ENCODE measurements around the gene EMP2.
A peak's percentile ranks its signal among the peaks of the same experiment; 100 is the strongest.
"Not testable (repeated sequence)": the region's sequence is repeated elsewhere in the genome, so short reads cannot be mapped to it uniquely, and the experiment has no call there.

Gene EMP2

DNA sequence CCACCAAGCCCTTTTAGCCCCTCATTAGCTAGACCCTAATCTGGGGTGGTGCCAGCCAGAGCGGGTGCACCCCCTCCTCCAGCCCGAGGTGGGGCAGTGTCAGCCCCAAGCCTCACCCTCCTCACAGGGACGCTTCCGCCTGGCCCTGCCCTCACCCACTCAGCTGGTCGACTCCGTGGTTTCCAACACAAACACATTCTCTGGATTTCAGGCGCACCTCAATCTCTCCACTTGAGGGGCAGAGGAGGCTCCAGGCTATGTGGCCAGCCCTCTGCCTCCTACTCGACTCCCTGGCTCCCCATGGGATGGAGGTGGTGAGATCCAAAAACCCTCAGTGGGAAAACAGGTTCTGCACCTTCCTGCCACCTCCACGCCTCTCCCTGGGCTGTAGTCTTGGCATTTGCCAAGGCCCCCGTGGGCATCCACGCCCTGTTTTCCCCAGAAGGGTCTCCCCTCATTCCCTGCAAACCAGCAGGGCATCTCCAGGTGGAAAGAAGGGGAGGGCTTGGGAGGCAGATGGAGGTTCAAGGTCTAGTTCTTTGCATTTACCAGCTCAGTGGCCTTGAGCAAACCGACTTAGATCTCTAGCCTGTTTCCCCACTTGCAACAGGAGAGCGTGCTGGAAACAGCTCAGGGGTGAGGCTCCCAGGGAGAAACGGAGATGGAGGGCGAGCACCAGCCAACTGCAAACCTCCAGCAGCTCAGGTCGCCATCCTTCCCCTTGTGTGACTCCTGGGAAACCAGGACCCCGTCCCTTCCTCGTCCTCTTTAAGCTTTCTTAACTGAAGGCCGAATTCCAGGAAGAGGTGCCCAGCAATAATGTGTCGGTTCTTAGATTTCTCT is 1.7 kb downstream of the EMP2 start:
- DNase-seq (ENCODE audit: low read depth, low spot score) = no peak

GRCh38 chr16:10577305-10578202 is 2.8 kb downstream of the EMP2 start:
- DNase-seq (ENCODE audit: low read depth, low spot score) = peak; percentile 66

- peak; percentile 49 for DNase-seq (ENCODE audit: low read depth, low spot score)
Measured at GRCh38 chr16:10576390-10577304, 3.8 kb downstream of the EMP2 start.

DNA sequence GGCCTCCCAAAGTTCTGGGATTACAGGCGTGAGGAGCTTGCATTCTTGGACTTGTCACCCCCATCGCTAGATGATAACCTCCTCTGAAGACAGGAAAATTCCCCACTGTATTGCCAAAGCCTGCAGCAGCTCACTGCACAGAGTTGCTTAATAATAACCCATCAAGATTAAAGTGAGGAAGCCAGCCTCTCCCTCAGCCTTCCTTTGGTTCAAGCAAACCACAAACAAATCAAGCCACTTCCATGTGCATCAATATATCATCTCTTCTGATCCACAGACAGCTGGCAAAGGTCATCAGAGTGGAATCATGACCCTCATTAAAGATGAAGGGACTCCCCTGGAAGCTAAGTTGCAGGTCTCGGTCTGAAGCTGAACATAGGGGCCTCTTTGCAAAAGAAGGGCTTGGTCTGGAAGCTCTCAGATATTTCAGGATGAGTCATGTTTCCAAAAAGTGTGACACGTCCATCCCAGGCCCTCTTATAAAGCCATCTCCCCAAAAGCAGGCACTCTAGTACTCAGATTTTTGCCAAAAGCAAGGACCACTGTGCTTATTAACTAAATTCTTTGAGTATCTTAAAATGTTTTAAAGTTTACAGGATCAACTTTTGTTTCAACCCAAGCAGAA is 4.8 kb downstream of the EMP2 start:
- DNase-seq (ENCODE audit: low read depth, low spot score) = no peak

GRCh38 chr16:10572611-10573010 is 7.8 kb downstream of the EMP2 start:
- no peak for DNase-seq (ENCODE audit: low read depth, low spot score)

- no peak for DNase-seq (ENCODE audit: low read depth, low spot score)
Measured at GRCh38 chr16:10571354-10571753, 9.0 kb downstream of the EMP2 start.

- DNase-seq (ENCODE audit: low read depth, low spot score) = no peak
Measured at GRCh38 chr16:10569621-10570020, 10.8 kb downstream of the EMP2 start.

- no peak for DNase-seq (ENCODE audit: low read depth, low spot score)
Measured at GRCh38 chr16:10566613-10567012, 13.8 kb downstream of the EMP2 start.

DNA sequence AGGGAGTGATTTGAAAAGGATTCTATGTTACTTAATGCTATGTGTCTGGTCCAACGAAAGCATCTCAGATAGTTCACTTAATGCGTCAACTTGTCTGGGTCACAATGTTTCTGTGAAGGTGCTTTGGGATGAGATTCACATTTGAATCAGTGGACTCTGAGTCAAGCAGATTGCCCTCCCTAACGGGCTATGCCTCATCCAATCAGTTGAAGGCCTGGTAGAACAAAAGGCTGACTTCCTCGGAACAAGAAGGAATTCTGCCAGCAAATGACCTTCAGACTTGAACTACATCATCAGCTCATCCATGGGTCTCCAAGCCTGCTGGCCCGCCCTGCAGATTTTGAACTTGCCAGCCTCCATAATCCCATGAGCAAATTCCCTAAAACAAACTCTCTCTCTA is 15.2 kb downstream of the EMP2 start:
- no peak for DNase-seq (ENCODE audit: low read depth, low spot score)

- no peak for DNase-seq (ENCODE audit: low read depth, low spot score)
Measured at GRCh38 chr16:10564591-10564990, 15.8 kb downstream of the EMP2 start.

DNA sequence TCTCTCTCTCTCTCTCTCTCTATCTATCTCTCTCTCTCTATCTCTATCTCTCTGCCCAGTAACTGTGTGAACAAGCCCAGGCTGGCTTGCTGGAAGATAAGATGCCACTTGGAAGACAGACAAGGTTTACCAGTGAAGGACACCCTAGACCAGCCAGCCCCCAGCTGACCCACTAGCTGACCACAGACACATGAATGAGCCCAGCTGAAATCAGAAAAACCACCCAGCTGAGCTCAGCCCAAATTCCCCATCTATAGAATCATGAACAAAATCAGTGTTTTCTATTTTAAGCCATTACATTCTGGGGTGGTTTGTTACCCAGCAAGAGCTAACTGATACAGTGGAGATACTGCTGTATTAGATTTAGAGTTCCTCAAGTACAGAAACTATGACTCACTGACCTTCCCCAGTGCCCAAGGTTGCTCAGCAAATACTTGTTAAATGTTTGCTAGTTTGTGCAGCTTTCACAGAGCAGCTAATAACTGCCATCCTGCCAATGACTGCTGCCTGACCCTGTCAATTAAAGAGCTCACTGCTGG is 18.0 kb downstream of the EMP2 start:
- no peak for DNase-seq (ENCODE audit: low read depth, low spot score)

- no peak for DNase-seq (ENCODE audit: low read depth, low spot score)
Measured at GRCh38 chr16:10561425-10561824, 19.0 kb downstream of the EMP2 start.

GRCh38 chr16:10561001-10561400 is 19.4 kb downstream of the EMP2 start:
- DNase-seq (ENCODE audit: low read depth, low spot score) = no peak

DNA sequence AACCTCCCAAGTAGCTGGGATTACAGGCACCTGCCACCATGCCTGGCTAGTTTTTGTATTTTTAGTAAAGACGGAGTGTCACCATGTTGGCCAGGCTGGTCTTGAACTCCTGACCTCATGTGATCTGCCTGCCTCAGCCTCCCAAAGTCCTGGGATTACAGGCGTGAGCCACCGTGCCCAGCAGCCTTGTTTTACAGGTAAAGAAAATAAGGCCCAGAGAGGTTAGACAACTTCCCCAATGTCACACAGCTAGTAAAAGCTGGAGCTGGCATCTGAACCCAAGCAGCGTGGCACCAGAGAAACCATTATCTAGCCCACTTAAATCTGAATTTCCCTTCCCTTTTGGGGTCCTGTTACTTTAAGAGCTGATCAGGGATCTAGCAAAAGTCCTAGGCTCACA is 20.6 kb downstream of the EMP2 start:
- not testable (repeated sequence) for DNase-seq (ENCODE audit: low read depth, low spot score)

DNA sequence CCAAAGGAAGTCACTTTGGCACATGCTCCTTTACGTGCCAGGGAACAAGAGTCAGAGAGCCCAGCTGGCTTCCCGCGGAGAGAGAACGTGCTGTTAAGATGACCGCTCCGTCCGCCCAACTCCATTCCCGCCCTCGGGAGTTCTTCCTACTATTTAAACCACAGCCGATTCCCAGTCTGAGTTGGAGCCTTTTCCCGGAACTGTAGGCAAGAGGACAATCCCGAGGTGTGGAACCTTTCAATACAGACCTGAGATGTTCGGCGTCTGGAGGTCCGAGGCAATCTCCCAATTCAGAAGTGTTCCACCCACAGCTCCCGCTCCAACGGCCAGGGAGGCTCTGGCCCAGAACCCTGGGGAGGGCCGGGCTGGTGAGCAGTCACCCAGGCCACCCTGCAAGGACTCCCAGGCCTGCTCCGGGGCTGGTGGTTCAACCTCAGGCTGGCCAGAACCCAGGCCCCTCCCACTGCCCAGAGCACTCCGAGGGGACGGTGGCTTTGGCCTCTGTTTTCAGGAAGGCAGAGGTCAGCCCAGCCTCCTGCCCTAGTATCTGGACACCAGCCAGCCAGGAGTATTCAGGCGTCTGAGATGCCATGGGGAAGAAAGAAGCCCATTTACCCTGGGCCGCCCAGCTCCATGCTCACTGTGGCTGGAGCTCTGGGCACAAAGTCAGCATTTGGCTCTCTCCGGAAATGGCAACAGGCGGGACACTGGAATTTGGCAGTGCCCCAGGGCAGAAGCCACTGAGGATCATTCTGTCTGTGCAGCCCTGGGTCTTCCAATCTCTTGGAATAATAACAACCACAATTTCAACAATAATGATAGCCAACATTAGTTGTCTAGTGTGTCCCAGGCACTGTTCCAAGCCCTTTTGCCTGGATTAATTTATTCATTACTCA is 21.4 kb downstream of the EMP2 start:
- DNase-seq (ENCODE audit: low read depth, low spot score) = peak; percentile 21

DNA sequence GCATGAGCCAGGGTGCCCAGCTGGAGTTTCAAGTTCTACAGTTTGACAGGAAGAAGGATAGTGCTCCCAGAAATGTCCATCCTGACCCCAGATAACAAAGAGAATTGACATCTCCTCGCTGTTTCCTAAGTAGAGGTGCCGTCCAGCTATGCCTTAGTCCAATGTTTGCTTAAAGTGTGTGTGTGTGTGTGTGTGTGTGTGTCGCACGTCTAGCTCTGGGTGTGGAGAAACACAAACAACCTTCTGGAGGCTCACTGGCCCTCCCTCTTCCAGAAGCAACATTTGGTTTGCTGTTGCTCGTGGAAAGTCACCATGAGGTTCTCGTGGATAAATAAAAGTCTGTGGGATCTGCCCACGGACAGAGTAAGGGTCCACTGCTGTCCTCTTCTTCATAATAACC is 22.1 kb downstream of the EMP2 start:
- DNase-seq (ENCODE audit: low read depth, low spot score) = no peak

DNA sequence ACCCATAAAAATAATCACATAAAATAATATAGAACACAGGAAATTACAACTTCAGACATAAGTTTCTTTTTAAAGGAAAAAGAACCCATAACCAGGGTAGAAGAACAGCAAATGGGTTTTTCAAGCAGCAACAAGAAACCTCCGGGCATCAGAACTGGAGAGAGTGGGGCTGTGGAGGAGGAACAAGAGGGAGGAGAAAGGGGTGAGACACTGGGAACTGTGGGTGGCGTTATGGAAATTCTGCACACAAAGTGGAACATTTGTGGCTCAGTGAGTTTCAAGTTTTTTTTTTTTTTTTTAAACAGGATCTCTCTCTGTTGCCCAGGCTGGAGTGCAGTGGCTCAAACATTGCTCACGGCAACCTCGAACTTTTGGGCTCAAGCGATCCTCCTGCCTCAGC is 22.6 kb downstream of the EMP2 start:
- no peak for DNase-seq (ENCODE audit: low read depth, low spot score)

GRCh38 chr16:10556236-10556635 is 24.2 kb downstream of the EMP2 start:
- no peak for DNase-seq (ENCODE audit: low read depth, low spot score)

- DNase-seq (ENCODE audit: low read depth, low spot score) = no peak
Measured at GRCh38 chr16:10554569-10554968, 25.8 kb downstream of the EMP2 start.

DNA sequence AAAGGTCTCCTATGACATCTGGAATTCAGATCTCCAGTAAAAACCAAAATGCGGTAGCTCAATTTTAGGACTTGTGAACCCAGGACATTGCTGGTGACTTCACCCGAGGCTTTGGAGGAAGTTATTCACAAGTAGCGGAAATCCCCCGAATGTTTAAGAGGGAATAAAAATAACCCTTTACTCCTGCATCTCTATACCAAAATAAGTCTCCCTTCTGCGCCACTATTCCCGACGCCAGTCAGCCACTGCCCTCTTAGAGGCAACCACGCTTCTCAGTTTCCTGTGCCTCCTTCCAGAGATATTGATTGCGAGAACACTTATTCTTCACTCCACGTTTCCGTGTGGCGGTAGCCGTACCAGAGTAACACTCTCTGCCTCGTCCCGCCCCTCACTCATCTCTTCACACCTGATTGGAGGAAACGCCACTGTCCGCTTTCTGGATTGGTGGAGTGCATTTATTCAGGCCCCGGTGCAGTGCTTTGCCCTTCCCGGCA is 27.4 kb downstream of the EMP2 start:
- DNase-seq (ENCODE audit: low read depth, low spot score) = peak; percentile 67

All from ELF-1 (cell line).